ENCODE data around the gene CAST.

DNA sequence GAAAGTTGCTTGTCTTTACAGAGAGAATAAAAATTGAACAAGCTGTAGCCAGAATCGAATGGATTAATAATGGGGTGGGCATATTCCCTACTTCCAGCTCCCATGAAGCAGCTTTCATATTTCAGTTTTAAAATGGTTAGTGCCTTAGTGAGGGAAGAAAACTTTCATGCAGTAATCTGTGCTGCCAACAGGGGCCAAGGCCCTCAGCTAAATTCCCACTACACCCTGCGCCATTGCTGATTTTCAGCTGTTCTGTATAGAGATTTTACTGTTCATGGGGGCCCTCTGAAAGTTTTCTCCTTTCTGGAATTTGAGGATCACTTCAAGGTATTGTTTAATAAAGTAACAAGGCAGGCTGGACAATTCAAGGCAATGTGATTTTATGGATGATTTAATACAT is 58.2 kb downstream of the CAST start:
- TF ChIP-seq, protein P1, sequence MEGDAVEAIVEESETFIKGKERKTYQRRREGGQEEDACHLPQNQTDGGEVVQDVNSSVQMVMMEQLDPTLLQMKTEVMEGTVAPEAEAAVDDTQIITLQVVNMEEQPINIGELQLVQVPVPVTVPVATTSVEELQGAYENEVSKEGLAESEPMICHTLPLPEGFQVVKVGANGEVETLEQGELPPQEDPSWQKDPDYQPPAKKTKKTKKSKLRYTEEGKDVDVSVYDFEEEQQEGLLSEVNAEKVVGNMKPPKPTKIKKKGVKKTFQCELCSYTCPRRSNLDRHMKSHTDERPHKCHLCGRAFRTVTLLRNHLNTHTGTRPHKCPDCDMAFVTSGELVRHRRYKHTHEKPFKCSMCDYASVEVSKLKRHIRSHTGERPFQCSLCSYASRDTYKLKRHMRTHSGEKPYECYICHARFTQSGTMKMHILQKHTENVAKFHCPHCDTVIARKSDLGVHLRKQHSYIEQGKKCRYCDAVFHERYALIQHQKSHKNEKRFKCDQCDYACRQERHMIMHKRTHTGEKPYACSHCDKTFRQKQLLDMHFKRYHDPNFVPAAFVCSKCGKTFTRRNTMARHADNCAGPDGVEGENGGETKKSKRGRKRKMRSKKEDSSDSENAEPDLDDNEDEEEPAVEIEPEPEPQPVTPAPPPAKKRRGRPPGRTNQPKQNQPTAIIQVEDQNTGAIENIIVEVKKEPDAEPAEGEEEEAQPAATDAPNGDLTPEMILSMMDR (IDR thresholded peaks at IDR 0.05) = no peak
- no peak for TF ChIP-seq POLR2AphosphoS5 (IDR thresholded peaks at IDR 0.05)
- TF ChIP-seq POLR2A (IDR thresholded peaks at IDR 0.05) = no peak

Data from stomach (tissue), 4 donors.